Loucy (cell line): ENCODE data around the gene TCAIM.

Experiments used
- H2AFZ ChIP-seq: fragments of 200-600 bp; sonication (generic); 2 replicates; pipeline ENCODE4 v1.6.0; 2016; ENCODE audit warnings: antibody characterized with exemption, mild to moderate bottlenecking, low read length, moderate library complexity
- H3F3A ChIP-seq: fragments of 200-600 bp; 2 replicates; pipeline ENCODE4 v1.6.0; 2016; ENCODE audit warnings: antibody characterized with exemption, low read depth, mild to moderate bottlenecking
- H3K27me3 ChIP-seq: fragments of 200-600 bp; sonication (generic); 2 replicates; pipeline ENCODE4 v1.6.1; 2014; ENCODE audit warnings: low read length, mild to moderate bottlenecking; ENCODE audit not compliant: insufficient read depth, poor library complexity, severe bottlenecking
- H3K36me3 ChIP-seq: fragments of 200-600 bp; sonication (generic); 2 replicates; pipeline ENCODE4 v1.6.1; 2016; ENCODE audit warnings: low read length; ENCODE audit not compliant: insufficient read depth
- H3K4me1 ChIP-seq: fragments of 200-600 bp; sonication (generic); 2 replicates; pipeline ENCODE4 v1.5.1; 2014; ENCODE audit warnings: low read length, mild to moderate bottlenecking; ENCODE audit not compliant: insufficient read depth, poor library complexity, severe bottlenecking
- H3K4me2 ChIP-seq: fragments of 200-600 bp; sonication (generic); 2 replicates; pipeline ENCODE4 v1.6.0; 2014; ENCODE audit warnings: antibody characterized with exemption, low read length, low read depth, mild to moderate bottlenecking; ENCODE audit not compliant: poor library complexity, severe bottlenecking
- H3K4me3 ChIP-seq: fragments of 200-600 bp; sonication (generic); 2 replicates; pipeline ENCODE4 v1.5.1; 2014; ENCODE audit warnings: low read length, mild to moderate bottlenecking, mixed read lengths; ENCODE audit not compliant: poor library complexity, severe bottlenecking
- H3K79me2 ChIP-seq: fragments of 200-600 bp; sonication (generic); 2 replicates; pipeline ENCODE4 v1.6.1; 2014; ENCODE audit warnings: low read length; ENCODE audit not compliant: insufficient read depth
- H3K9ac ChIP-seq: fragments of 200-600 bp; sonication (generic); 2 replicates; pipeline ENCODE4 v1.6.0; 2014; ENCODE audit warnings: mild to moderate bottlenecking, low read depth, low read length, moderate library complexity; ENCODE audit not compliant: poor library complexity, severe bottlenecking
- H3K9me2 ChIP-seq: fragments of 200-600 bp; sonication (generic); replicated peaks from 2 replicates; pipeline ENCODE4 v1.6.1; 2016; ENCODE audit warnings: low read depth, low read length, mixed read lengths
- H3K9me3 ChIP-seq: fragments of 200-600 bp; sonication (generic); 2 replicates; pipeline ENCODE4 v1.6.1; 2014; ENCODE audit warnings: mild to moderate bottlenecking, antibody characterized with exemption, low read length, low read depth; ENCODE audit not compliant: insufficient read depth
- H4K20me1 ChIP-seq: fragments of 200-600 bp; sonication (generic); 2 replicates; pipeline ENCODE4 v1.6.0; 2014; ENCODE audit warnings: antibody characterized with exemption, low read length, mild to moderate bottlenecking; ENCODE audit not compliant: insufficient read depth, poor library complexity, severe bottlenecking
- CTCF ChIP-seq: fragments of 200-600 bp; sonication (generic); conservative IDR thresholded peaks from 2 replicates; pipeline ENCODE4 v1.5.1; 2014; ENCODE audit warnings: mild to moderate bottlenecking, antibody characterized with exemption, low read length
- EZH2phosphoT487 ChIP-seq: fragments of 200-600 bp; IDR thresholded peaks from 2 replicates; pipeline ENCODE4 v1.6.1; 2018; ENCODE audit warnings: antibody characterized with exemption, mild to moderate bottlenecking, moderate library complexity, borderline replicate concordance

The TCAIM gene

GRCh38 chr3:44348993-44349392, 10.4 kb downstream of the TCAIM start:
- H2AFZ ChIP-seq, result no peak overlapping the region
- H3K9me3 ChIP-seq, result no peaks in the 10 kb centered on the region
- no peaks in the 10 kb centered on the region for H3K79me2 ChIP-seq
- H3K9me2 ChIP-seq, result no peaks in the 10 kb centered on the region
- TF ChIP-seq EZH2phosphoT487, result no peak
- no peak for TF ChIP-seq CTCF
- no peaks in the 10 kb centered on the region for H3K4me1 ChIP-seq
- no peaks in the 10 kb centered on the region for H3K27me3 ChIP-seq
- no peak overlapping the region for H3K4me3 ChIP-seq
- H3K4me2 ChIP-seq, result no peak overlapping the region
- H4K20me1 ChIP-seq, result no peaks in the 10 kb centered on the region
- H3K9ac ChIP-seq, result no peak overlapping the region
- H3K36me3 ChIP-seq, result no peaks in the 10 kb centered on the region
- H3F3A ChIP-seq, result no peaks in the 10 kb centered on the region

- Histone ChIP-seq H3K4me2 (no peak overlapping the region), H3K27me3 (no peaks in the 10 kb centered on the region), H3K9me2 (no peaks in the 10 kb centered on the region), H3K9ac (no peak overlapping the region), H3F3A (no peaks in the 10 kb centered on the region), H4K20me1 (no peaks in the 10 kb centered on the region), H3K4me3 (no peak overlapping the region), H3K36me3 (peaks cover 3% of the 10 kb centered on the region; the same call in 1 of the 2 replicates), H3K4me1 (no peaks in the 10 kb centered on the region), H3K79me2 (peaks cover 7% of the 10 kb centered on the region; the same call in 1 of the 2 replicates), H3K9me3 (no peaks in the 10 kb centered on the region), H2AFZ (no peak overlapping the region)
- TF ChIP-seq CTCF (no peak), EZH2phosphoT487 (no peak)
Measured at GRCh38 chr3:44353355-44353924, 14.9 kb downstream of the TCAIM start.

GRCh38 chr3:44355362-44356033, 16.9 kb downstream of the TCAIM start:
- Histone ChIP-seq H3K79me2 (peaks cover 7% of the 10 kb centered on the region; the same call in 1 of the 2 replicates), H3K9ac (no peak overlapping the region), H3K4me3 (no peak overlapping the region), H3K4me1 (no peaks in the 10 kb centered on the region), H4K20me1 (no peaks in the 10 kb centered on the region), H3F3A (no peaks in the 10 kb centered on the region), H3K9me3 (no peaks in the 10 kb centered on the region), H3K4me2 (no peak overlapping the region), H3K27me3 (no peaks in the 10 kb centered on the region), H2AFZ (no peak overlapping the region), H3K36me3 (peaks cover 3% of the 10 kb centered on the region; the same call in 1 of the 2 replicates), H3K9me2 (no peaks in the 10 kb centered on the region)
- no peak for TF ChIP-seq CTCF
- TF ChIP-seq EZH2phosphoT487, result no peak
